Measurements from ENCODE around the gene ZNF277. TPM values are rescaled to one million over a fixed set of nuclear protein-coding genes. Genes with fewer than 3 reads are reported as not detected.
A peak's percentile ranks its signal among the peaks of the same experiment; 100 is the strongest.

The ZNF277 gene
- total and polyA plus RNA-seq, 4 donors, result 7.8 to 23.5 (median 14.5) TPM

DNA sequence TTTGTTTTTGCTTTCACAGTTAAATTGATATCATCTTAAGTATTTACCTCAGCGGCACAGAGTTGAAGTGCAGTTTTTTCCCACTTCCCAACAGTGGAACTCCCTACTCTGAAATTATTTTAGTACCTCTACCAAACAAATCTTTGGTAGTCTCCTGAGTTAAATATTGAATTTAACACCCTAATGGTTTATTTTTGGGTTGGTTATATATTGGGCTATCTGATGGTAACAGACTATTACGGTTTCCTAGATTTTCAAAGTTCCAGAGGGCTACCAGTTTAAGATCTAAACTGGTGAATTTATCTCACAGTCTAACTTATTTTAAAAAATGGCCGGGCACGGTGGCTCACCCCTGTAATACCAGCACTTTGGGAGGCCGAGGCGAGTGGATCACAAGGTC is 1.3 kb downstream of the ZNF277 start (continued):
- TF ChIP-seq, protein P1, sequence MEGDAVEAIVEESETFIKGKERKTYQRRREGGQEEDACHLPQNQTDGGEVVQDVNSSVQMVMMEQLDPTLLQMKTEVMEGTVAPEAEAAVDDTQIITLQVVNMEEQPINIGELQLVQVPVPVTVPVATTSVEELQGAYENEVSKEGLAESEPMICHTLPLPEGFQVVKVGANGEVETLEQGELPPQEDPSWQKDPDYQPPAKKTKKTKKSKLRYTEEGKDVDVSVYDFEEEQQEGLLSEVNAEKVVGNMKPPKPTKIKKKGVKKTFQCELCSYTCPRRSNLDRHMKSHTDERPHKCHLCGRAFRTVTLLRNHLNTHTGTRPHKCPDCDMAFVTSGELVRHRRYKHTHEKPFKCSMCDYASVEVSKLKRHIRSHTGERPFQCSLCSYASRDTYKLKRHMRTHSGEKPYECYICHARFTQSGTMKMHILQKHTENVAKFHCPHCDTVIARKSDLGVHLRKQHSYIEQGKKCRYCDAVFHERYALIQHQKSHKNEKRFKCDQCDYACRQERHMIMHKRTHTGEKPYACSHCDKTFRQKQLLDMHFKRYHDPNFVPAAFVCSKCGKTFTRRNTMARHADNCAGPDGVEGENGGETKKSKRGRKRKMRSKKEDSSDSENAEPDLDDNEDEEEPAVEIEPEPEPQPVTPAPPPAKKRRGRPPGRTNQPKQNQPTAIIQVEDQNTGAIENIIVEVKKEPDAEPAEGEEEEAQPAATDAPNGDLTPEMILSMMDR (IDR thresholded peaks at IDR 0.05; ENCODE audit: low read depth, low read length, missing input control), result no peak
- no peak for TF ChIP-seq YY1 (IDR thresholded peaks at IDR 0.05)

DNA sequence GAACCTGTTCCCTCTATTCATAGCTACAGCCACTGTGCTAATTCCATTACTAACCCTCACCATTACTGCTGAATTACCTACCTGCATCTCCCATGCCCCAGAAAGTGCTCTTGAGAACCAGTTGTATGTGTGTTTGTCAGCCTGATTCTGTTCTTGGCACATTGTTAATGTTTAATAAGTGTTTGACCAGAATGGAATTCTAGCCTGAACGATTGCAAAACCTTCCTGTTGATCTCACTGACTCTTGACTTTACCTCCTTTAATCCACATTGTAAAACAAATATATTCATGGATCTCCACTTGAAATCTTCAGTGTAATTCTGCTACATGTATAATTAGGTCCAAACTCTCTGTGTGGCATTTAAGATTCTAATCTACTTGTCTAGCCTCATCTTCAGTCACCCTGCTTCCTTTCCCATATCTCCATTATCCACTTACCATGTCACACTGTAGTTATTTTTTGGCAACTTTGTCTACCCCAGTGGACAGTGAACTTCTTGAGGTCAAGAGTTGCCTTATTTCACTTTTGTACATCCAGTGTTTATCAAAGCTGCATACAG is 4.9 kb downstream of the ZNF277 start:
- Histone ChIP-seq H3K36me3 (ENCODE audit: control insufficient read depth in 4 of 4, insufficient read depth in 3 of 4, low read depth in 1 of 4, low read length in 3 of 4) (no peaks in the 10 kb centered on the region), H3K4me1 (ENCODE audit: control insufficient read depth in 4 of 4, insufficient read depth in 4 of 4, low read length in 3 of 4) (peaks cover 7 to 28% (median 15%) of the 10 kb centered on the region in 4 donors), H3K27me3 (ENCODE audit: control insufficient read depth in 4 of 4, insufficient read depth in 4 of 4, low read length in 3 of 4) (no peaks in the 10 kb centered on the region), H3K4me3 (ENCODE audit: low read depth in 1 of 3, low read length in 3 of 3) (no peak overlapping the region), H3K9ac (ENCODE audit: low read depth in 1 of 2, low read length in 2 of 2) (peak overlapping the region in 1 of 2 donors; percentile 32), H3K9me3 (ENCODE audit: control insufficient read depth in 4 of 4, low read length in 3 of 4) (no peaks in the 10 kb centered on the region), H3K27ac (ENCODE audit: low read depth in 1 of 2, low read length in 2 of 2) (peak overlapping the region; percentile 84 to 87)
- 23% methylated on average over 1 of the region's 1 CpG for WGBS
- peak; percentile 44 for TF ChIP-seq HNF4G (IDR thresholded peaks at IDR 0.05)
- peak; percentile 59 to 60 for TF ChIP-seq RAD21 (IDR thresholded peaks at IDR 0.05)
- peak; percentile 58 for TF ChIP-seq REST (IDR thresholded peaks at IDR 0.05)
- TF ChIP-seq, protein P2, sequence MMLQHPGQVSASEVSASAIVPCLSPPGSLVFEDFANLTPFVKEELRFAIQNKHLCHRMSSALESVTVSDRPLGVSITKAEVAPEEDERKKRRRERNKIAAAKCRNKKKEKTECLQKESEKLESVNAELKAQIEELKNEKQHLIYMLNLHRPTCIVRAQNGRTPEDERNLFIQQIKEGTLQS (IDR thresholded peaks at IDR 0.05), result peak; percentile 29
- peak; percentile 79 for TF ChIP-seq SP1 (IDR thresholded peaks at IDR 0.05)
- peak; percentile 76 to 82 for TF ChIP-seq HNF4A (conservative IDR thresholded peaks at IDR 0.05)
- peak; percentile 77 for TF ChIP-seq YY1 (IDR thresholded peaks at IDR 0.05)
- TF ChIP-seq TAF1 (conservative IDR thresholded peaks at IDR 0.05), result no peak
- no peak for TF ChIP-seq FOXA1 (IDR thresholded peaks at IDR 0.05)
- peak; percentile 88 to 90 for TF ChIP-seq RXRA (IDR thresholded peaks at IDR 0.05)
- TF ChIP-seq NR2F2 (IDR thresholded peaks at IDR 0.05), result peak; percentile 24
- TF ChIP-seq FOXA2 (IDR thresholded peaks at IDR 0.05), result peak; percentile 59
- TF ChIP-seq JUND (IDR thresholded peaks at IDR 0.05), result peak; percentile 58 to 73
- TF ChIP-seq, protein P3, sequence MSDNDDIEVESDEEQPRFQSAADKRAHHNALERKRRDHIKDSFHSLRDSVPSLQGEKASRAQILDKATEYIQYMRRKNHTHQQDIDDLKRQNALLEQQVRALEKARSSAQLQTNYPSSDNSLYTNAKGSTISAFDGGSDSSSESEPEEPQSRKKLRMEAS (IDR thresholded peaks at IDR 0.05), result peak; percentile 59
- peak in 1 of 2 donors; percentile 16 for TF ChIP-seq GABPA (IDR thresholded peaks at IDR 0.05 in 1 of 2, conservative IDR thresholded peaks at IDR 0.05 in 1 of 2)
- TF ChIP-seq, protein P1 (IDR thresholded peaks at IDR 0.05; ENCODE audit: low read depth, low read length, missing input control), result no peak
- peak in 1 of 2 donors; percentile 31 for TF ChIP-seq EGR1 (IDR thresholded peaks at IDR 0.05; ENCODE audit: low read depth in 2 of 2)
- TF ChIP-seq, protein P4, sequence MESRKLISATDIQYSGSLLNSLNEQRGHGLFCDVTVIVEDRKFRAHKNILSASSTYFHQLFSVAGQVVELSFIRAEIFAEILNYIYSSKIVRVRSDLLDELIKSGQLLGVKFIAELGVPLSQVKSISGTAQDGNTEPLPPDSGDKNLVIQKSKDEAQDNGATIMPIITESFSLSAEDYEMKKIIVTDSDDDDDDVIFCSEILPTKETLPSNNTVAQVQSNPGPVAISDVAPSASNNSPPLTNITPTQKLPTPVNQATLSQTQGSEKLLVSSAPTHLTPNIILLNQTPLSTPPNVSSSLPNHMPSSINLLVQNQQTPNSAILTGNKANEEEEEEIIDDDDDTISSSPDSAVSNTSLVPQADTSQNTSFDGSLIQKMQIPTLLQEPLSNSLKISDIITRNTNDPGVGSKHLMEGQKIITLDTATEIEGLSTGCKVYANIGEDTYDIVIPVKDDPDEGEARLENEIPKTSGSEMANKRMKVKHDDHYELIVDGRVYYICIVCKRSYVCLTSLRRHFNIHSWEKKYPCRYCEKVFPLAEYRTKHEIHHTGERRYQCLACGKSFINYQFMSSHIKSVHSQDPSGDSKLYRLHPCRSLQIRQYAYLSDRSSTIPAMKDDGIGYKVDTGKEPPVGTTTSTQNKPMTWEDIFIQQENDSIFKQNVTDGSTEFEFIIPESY (IDR thresholded peaks at IDR 0.05), result peak; percentile 64
- no peak for DNase-seq (ENCODE audit: low spot score)
